Inflammatory macrophage (primary cell): ENCODE results near the gene GALNT15.

Experiments
- DNase-seq, 2 donors: peaks; one replicate each; pipeline ENCODE4 v3.0.0-alpha.2; 2020 to 2022

The GALNT15 gene

GRCh38 chr3:16188071-16188470 is 13.6 kb downstream of the GALNT15 start:
- DNase-seq, result no peak

- no peak for DNase-seq
Measured at GRCh38 chr3:16189201-16189600, 14.7 kb downstream of the GALNT15 start.

DNA sequence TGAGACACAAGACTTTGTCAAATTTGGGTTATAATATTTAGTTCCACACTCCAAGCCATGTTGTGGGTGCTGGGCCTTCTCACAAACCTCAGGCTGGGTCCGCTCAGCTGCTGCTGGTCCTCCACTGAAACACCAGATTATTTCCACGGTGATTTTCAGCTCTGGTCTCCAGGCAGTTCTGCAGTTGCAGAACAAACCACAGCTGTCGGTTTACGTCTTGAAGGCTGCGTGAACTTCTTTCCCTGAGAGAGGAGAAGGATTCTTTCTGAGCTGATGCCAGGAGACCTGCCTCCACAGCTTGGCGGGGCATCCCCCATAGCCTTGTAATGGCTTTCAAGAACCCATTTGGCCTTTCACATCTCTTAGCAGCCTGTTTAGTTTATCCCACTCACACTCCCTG is 16.2 kb downstream of the GALNT15 start:
- no peak for DNase-seq

DNA sequence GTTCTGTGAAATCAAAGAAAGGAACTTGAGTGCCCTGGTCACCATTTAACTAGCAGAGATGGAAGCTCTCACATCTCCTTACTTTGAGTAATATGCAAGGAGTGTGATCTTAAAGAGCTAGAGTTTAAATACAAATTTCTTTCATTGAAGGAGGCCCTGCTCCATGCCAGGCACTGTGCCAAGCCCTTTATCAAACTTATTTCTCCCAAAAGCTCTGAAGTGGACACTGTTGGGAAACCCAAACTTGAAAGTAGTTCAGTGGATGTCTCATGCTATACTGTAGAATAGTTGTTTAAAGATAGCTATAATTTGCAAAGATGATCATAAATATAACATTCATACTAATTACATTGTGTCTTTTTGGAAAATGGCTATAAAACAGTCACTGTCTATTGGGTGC is 17.1 kb downstream of the GALNT15 start:
- DNase-seq, result no peak

- DNase-seq, result no peak
Measured at GRCh38 chr3:16192176-16192811, 17.8 kb downstream of the GALNT15 start.

GRCh38 chr3:16198427-16198826 is 23.9 kb downstream of the GALNT15 start:
- no peak for DNase-seq

GRCh38 chr3:16199769-16200168 is 25.3 kb downstream of the GALNT15 start:
- DNase-seq, result no peak

DNA sequence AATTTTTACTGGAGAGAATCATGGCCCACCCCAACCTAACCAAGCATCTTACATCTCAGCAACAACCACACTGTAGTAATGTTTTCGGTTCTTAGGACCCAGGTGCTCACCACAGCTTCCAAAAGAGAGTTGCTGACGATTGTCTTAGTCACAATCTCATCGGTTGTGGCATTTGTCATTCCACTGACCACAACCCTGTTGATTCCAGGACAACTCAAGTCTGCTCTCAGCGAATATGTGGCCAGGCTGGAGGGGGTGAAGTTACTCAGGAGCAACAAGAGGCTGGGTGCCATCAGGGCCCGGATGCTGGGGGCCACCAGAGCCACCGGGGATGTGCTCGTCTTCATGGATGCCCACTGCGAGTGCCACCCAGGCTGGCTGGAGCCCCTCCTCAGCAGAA is 25.9 kb downstream of the GALNT15 start:
- DNase-seq, result no peak

GRCh38 chr3:16203031-16203430 is 28.6 kb downstream of the GALNT15 start:
- no peak for DNase-seq

DNA sequence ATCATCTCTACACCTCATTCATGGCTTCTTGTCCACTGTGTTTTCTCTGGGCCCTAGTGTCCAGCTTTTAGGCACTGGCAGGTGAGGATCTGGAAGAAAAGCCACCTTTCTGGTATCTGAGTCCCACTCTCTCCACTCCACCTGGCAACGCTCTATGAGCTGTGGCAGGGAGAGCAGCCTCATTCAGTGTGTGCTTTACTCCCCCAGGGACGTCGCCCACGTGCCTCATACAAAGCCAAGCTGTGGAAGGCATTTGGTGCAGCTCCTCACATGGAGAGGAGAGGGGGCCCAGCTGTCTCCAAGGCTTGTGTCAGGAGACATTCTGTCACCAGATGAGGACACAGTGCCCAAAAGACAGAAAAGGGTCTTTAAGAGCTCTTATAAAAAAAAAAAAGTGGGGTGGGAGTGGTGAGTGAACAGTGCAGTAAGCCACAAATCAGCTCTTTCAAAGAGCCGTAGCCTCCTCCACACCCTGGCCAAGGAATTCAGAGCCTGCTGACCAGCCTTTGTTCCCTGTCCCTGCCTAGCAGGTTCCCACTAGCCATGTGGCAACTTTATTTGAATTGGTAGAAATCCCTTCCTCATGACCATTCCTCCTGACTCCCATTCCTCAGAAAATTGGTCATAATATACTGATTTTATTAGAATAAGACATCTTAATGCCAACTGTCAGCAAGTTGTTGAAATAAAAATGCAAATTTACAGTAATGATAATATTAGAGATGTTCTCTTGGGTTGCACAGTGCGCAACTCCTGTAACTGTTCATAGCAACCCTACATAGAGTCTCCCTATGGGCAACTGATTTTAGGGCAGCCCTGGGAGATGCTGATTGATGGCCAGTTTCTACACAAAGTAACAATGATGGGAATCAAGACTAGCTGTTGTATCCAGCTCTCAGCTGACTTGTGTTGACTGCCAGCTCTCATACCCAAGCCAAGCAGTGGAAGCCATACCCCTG is 29.5 kb downstream of the GALNT15 start:
- no peak for DNase-seq

GRCh38 chr3:16204751-16205150 is 30.3 kb downstream of the GALNT15 start:
- DNase-seq, result no peak

DNA sequence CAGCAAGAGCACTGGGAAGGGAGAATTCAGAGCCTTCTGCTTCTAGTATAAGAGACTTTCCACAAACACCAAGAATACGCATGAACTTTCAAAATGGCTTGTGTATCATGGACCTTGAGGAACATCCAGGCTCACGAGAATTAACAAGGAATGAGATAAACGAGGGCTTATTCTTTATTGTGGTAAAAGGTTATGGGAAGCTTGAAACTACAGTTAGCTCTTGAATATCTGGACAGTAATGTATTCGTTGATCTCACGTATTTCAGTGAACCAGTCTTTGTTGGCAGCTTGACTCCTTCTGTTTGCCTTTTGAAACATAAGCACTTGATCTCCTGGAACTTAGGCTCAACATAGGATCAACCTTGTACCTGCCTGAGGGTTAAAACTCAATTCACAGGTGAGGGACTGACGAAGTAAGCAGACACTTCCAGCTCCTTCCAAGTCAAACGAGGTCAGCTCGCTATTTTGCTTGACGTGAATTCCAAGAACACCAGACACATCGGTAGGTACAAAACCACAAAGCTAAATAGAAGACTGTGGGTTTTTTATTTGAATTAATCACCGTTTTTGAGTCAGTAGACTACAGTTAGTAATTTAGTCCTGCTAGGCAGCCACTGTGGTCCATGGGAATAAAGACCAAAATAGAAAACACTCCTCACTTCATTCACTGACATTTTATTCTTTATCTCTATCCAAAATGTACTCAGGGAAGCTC is 30.8 kb downstream of the GALNT15 start:
- DNase-seq, result no peak

- no peak for DNase-seq
Measured at GRCh38 chr3:16207031-16207430, 32.6 kb downstream of the GALNT15 start.

- no peak for DNase-seq
Measured at GRCh38 chr3:16211176-16211904, 36.9 kb downstream of the GALNT15 start.

DNA sequence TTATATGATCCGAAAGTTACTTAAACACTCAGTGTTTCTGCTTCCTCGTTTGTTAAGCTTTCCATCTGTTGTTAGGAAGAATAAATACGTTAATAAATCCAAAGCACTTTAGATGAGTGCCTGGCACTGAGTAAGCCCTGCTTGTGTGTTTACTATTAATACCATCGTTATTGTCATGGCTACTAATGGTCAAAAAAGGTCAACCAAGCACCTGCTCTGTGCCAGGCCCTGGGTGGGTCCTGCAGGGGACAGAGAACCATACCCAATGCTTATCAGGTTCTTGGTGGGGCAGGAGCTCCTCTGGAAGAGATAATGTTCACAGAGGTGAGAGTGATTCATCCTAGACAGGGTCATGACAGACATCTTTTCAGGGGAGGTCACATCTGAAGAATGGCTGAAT is 39.9 kb downstream of the GALNT15 start:
- DNase-seq, result no peak

- no peak for DNase-seq
Measured at GRCh38 chr3:16216373-16216935, 42.0 kb downstream of the GALNT15 start.

DNA sequence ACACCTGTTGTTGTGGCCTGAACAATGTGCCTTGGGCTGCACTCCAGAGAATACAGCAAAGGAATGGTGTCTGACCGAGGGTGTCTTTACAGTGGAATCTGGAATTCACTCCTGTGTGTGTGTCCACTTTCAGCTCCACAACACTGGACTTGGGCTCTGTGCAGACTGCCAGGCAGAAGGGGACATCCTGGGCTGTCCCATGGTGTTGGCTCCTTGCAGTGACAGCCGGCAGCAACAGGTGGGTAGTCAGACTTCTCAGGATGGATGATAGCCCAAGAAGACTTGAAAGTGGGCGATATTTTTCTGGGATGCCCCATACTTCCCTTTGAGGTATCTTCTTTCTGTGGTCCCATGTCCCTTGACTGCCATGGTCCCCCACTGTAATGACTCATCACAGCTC is 45.3 kb downstream of the GALNT15 start:
- no peak for DNase-seq

GRCh38 chr3:16221990-16222389 is 47.5 kb downstream of the GALNT15 start:
- no peak for DNase-seq

GRCh38 chr3:16222547-16222946 is 48.1 kb downstream of the GALNT15 start:
- no peak for DNase-seq

GRCh38 chr3:16224325-16224724 is 49.8 kb downstream of the GALNT15 start:
- DNase-seq, result no peak

GRCh38 chr3:16227566-16227965 is 53.1 kb downstream of the GALNT15 start:
- DNase-seq, result no peak

- DNase-seq, result no peak
Measured at GRCh38 chr3:16229681-16230080, 55.2 kb downstream of the GALNT15 start.
